ENCODE measurements around the gene MSL2. TPM values are rescaled to one million over a fixed set of nuclear protein-coding genes. Genes with fewer than 3 reads are reported as not detected.

The MSL2 gene
- total RNA-seq, 1 experiment from 2014 or later = 35.6 TPM

DNA sequence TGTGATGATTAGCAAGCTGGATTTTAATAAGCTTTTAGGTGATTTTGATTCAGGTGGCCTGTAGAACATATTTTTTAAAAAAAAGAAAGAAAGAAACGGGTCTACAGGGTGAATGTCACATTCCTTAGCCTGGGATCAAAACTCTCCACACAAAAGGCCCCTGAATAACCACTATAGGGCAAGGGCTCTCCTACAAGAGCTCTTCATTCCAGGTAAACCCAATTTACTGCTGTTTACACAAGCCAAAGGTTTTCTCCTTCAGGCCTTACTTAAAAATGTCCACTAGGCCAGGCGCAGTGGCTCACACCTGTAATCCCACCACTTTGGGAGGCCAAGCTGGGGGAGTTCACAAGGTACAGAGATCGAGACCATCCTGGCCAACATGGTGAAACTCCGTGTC, 8.3 kb downstream of the MSL2 start:
- CTCF ChIA-PET = interaction anchor here (0.5 kb wide), 1 partner anchor 27 kb away, joined by 3 read pairs; no protein-coding TSS in a partner anchor
- Histone ChIP-seq H3K36me3 (ENCODE audit: control insufficient read depth, insufficient read depth, low read length) (no peaks in the 10 kb centered on the region), H3K27ac (ENCODE audit: low read length) (no peak overlapping the region), H3K4me1 (ENCODE audit: control insufficient read depth, insufficient read depth, low read length) (peaks cover 43% of the 10 kb centered on the region), H3K27me3 (ENCODE audit: control insufficient read depth, insufficient read depth, low read length) (no peaks in the 10 kb centered on the region), H3K9me3 (ENCODE audit: control insufficient read depth, insufficient read depth, low read depth, low read length) (no peaks in the 10 kb centered on the region), H3K4me3 (ENCODE audit: low read depth in 2 of 2, low read length in 2 of 2) (no peak overlapping the region)
- no peak for DNase-seq (ENCODE audit: low read depth, low spot score)
- no TSS peak for BruUV-seq (replicated peaks)
- intact Hi-C loops (cut with micrococcal nuclease; ENCODE audit: unreplicated experiment) = no loop called here
- no peak for TF ChIP-seq TCF7L2 (IDR thresholded peaks at IDR 0.05; ENCODE audit: low read depth, low read length)
- no peak for TF ChIP-seq POLR2AphosphoS5 (IDR thresholded peaks at IDR 0.05; ENCODE audit: low read depth, low read length)
- TF ChIP-seq, protein P1, sequence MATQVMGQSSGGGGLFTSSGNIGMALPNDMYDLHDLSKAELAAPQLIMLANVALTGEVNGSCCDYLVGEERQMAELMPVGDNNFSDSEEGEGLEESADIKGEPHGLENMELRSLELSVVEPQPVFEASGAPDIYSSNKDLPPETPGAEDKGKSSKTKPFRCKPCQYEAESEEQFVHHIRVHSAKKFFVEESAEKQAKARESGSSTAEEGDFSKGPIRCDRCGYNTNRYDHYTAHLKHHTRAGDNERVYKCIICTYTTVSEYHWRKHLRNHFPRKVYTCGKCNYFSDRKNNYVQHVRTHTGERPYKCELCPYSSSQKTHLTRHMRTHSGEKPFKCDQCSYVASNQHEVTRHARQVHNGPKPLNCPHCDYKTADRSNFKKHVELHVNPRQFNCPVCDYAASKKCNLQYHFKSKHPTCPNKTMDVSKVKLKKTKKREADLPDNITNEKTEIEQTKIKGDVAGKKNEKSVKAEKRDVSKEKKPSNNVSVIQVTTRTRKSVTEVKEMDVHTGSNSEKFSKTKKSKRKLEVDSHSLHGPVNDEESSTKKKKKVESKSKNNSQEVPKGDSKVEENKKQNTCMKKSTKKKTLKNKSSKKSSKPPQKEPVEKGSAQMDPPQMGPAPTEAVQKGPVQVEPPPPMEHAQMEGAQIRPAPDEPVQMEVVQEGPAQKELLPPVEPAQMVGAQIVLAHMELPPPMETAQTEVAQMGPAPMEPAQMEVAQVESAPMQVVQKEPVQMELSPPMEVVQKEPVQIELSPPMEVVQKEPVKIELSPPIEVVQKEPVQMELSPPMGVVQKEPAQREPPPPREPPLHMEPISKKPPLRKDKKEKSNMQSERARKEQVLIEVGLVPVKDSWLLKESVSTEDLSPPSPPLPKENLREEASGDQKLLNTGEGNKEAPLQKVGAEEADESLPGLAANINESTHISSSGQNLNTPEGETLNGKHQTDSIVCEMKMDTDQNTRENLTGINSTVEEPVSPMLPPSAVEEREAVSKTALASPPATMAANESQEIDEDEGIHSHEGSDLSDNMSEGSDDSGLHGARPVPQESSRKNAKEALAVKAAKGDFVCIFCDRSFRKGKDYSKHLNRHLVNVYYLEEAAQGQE (IDR thresholded peaks at IDR 0.05; ENCODE audit: insufficient read depth in 1 of 2, low read depth in 2 of 2, low read length in 1 of 2) = no peak
- no peak for TF ChIP-seq SIN3A (IDR thresholded peaks at IDR 0.05; ENCODE audit: borderline replicate concordance, insufficient read depth, low read depth, low read length)
- TF ChIP-seq, protein P2, sequence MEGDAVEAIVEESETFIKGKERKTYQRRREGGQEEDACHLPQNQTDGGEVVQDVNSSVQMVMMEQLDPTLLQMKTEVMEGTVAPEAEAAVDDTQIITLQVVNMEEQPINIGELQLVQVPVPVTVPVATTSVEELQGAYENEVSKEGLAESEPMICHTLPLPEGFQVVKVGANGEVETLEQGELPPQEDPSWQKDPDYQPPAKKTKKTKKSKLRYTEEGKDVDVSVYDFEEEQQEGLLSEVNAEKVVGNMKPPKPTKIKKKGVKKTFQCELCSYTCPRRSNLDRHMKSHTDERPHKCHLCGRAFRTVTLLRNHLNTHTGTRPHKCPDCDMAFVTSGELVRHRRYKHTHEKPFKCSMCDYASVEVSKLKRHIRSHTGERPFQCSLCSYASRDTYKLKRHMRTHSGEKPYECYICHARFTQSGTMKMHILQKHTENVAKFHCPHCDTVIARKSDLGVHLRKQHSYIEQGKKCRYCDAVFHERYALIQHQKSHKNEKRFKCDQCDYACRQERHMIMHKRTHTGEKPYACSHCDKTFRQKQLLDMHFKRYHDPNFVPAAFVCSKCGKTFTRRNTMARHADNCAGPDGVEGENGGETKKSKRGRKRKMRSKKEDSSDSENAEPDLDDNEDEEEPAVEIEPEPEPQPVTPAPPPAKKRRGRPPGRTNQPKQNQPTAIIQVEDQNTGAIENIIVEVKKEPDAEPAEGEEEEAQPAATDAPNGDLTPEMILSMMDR (IDR thresholded peaks at IDR 0.05) = no peak
- in situ Hi-C loops (cut with HindIII; ENCODE audit: low pct_unique_long_range_greater_than_20kb, low sequenced_read_pairs) = loop anchor here (10.0 kb wide), 1 partner anchor 557 kb away; no protein-coding TSS in a partner anchor
- no peak for ATAC-seq
- POLR2A ChIA-PET = no interaction called here

DNA sequence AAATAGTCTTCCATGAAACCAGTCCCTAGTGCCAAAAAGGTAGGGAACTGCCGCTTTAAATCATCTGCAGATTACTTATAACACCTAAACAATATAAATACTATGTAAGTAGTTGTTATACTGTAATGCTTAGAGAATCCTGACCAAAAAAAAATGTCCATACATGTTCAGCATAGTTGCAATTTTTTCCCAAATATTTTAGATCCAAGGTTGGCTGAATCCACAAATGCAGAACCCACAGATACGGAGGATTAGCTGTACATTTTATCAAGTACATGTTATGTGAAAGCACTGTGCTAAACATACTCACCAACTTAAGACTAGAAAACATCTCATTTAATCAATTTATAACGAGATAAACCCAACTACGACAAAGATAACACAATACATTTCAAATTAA, 9.3 kb downstream of the MSL2 start:
- Histone ChIP-seq H3K36me3 (ENCODE audit: control insufficient read depth, insufficient read depth, low read length) (no peaks in the 10 kb centered on the region), H3K27me3 (ENCODE audit: control insufficient read depth, insufficient read depth, low read length) (no peaks in the 10 kb centered on the region), H3K4me1 (ENCODE audit: control insufficient read depth, insufficient read depth, low read length) (peaks cover 53% of the 10 kb centered on the region), H3K9me3 (ENCODE audit: control insufficient read depth, insufficient read depth, low read depth, low read length) (no peaks in the 10 kb centered on the region), H3K4me3 (ENCODE audit: low read depth in 2 of 2, low read length in 2 of 2) (no peak overlapping the region), H3K27ac (ENCODE audit: low read length) (no peak overlapping the region)
- TF ChIP-seq POLR2AphosphoS5 (IDR thresholded peaks at IDR 0.05; ENCODE audit: low read depth, low read length) (no peak), SIN3A (IDR thresholded peaks at IDR 0.05; ENCODE audit: borderline replicate concordance, insufficient read depth, low read depth, low read length) (no peak), TCF7L2 (IDR thresholded peaks at IDR 0.05; ENCODE audit: low read depth, low read length) (no peak)
- TF ChIP-seq, protein P2 (IDR thresholded peaks at IDR 0.05) = no peak
- TF ChIP-seq, protein P1 (IDR thresholded peaks at IDR 0.05; ENCODE audit: insufficient read depth in 1 of 2, low read depth in 2 of 2, low read length in 1 of 2) = no peak
- DNase-seq (ENCODE audit: low read depth, low spot score) (no peak), ATAC-seq (no peak)
- intact Hi-C loops (cut with micrococcal nuclease; ENCODE audit: unreplicated experiment) (no loop called here), in situ Hi-C loops (cut with HindIII; ENCODE audit: low pct_unique_long_range_greater_than_20kb, low sequenced_read_pairs) (loop anchor here (10.0 kb wide), 1 partner anchor 558 kb away; no protein-coding TSS in a partner anchor)
- ChIA-PET CTCF (no interaction called here), POLR2A (no interaction called here)
- BruUV-seq (replicated peaks) = no TSS peak
